ENCODE data around the gene ATP9B. TPM values are rescaled to one million over a fixed set of nuclear protein-coding genes. Genes with fewer than 3 reads are reported as not detected.

The ATP9B gene
- total RNA-seq, 1 donor from 2014 or later = 12.6 TPM

DNA sequence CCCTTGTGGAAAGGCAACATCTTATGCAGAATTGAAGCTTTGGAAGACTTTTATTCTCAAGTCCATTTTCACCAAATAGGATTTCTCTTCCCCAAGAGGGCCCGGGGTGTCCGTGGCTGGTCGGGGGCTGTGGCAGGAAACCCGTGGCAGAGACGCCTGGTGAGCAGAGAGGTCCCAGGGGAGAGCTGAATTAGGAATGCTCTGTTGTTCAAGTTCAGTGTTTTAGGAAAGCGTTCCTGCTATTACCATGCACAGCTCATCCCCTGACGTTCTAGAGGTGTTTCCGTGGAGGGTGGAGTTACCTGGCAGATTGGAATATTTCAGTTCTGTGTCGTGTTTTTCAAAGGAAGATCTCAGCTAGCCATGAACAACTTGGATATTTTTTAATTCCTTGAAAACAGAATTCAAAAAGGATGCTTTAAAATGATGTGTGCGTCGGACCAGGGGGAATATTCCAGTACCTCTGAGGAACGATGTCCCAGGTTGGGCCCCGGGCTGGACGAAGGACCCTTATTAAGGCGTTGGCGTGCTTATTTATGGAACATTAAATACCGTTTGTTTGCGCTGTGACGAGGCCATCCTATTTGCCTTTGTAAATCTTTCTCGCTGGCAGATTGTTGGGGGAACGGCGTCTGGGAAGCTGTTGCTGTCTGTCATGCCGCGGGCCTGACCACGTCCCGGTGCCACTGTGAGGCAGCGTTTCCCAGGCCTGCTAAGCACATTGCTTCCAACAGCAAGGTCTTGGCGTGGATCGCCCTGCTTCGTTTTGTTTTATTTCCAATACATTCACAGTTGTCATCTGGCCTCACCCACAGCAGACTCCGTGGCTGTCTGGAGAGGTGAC lies 334.8 kb downstream of the ATP9B start:
- no peaks in the 10 kb centered on the region for H3K36me3 ChIP-seq
- H3K27me3 ChIP-seq (ENCODE audit: low read depth) = no peaks in the 10 kb centered on the region
- intact Hi-C loops (cut with micrococcal nuclease) = no loop called here
- H3K9me3 ChIP-seq (replicated peaks) = no peaks in the 10 kb centered on the region
- H3K27ac ChIP-seq (replicated peaks) = peak overlapping the region; percentile 81
- peaks cover 60% of the 10 kb centered on the region for H3K4me1 ChIP-seq
- peak overlapping the region; percentile 33 for H3K4me3 ChIP-seq
- peak; percentile 9 for DNase-seq
- TF ChIP-seq, protein P1, sequence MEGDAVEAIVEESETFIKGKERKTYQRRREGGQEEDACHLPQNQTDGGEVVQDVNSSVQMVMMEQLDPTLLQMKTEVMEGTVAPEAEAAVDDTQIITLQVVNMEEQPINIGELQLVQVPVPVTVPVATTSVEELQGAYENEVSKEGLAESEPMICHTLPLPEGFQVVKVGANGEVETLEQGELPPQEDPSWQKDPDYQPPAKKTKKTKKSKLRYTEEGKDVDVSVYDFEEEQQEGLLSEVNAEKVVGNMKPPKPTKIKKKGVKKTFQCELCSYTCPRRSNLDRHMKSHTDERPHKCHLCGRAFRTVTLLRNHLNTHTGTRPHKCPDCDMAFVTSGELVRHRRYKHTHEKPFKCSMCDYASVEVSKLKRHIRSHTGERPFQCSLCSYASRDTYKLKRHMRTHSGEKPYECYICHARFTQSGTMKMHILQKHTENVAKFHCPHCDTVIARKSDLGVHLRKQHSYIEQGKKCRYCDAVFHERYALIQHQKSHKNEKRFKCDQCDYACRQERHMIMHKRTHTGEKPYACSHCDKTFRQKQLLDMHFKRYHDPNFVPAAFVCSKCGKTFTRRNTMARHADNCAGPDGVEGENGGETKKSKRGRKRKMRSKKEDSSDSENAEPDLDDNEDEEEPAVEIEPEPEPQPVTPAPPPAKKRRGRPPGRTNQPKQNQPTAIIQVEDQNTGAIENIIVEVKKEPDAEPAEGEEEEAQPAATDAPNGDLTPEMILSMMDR (IDR thresholded peaks at IDR 0.05; ENCODE audit: borderline replicate concordance) = no peak

DNA sequence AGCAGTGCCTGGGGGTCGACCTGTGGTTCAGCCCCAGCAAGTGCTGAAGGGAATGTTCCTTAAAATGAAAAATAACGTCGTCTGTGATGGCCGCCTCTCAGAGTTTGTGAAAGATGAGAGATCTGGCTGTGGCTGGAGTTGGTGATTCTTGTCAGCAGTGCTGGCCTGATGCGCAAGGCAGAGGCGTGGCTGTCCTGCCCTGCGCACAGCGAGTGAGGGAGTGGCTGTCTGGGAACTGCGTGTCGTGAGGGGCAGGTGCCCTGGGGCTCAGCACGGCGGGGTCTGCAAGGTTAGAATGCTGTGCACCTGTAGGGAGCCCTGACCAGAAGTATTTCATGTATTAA lies 335.3 kb downstream of the ATP9B start:
- H3K9me3 ChIP-seq (replicated peaks) = no peaks in the 10 kb centered on the region
- H3K27me3 ChIP-seq (ENCODE audit: low read depth) = no peaks in the 10 kb centered on the region
- intact Hi-C loops (cut with micrococcal nuclease) = no loop called here
- H3K27ac ChIP-seq (replicated peaks) = peak overlapping the region; percentile 81
- no peaks in the 10 kb centered on the region for H3K36me3 ChIP-seq
- H3K4me1 ChIP-seq = peaks cover 55% of the 10 kb centered on the region
- peak; percentile 15 for DNase-seq
- TF ChIP-seq, protein P1 (IDR thresholded peaks at IDR 0.05; ENCODE audit: borderline replicate concordance) = no peak
- H3K4me3 ChIP-seq = no peak overlapping the region

DNA sequence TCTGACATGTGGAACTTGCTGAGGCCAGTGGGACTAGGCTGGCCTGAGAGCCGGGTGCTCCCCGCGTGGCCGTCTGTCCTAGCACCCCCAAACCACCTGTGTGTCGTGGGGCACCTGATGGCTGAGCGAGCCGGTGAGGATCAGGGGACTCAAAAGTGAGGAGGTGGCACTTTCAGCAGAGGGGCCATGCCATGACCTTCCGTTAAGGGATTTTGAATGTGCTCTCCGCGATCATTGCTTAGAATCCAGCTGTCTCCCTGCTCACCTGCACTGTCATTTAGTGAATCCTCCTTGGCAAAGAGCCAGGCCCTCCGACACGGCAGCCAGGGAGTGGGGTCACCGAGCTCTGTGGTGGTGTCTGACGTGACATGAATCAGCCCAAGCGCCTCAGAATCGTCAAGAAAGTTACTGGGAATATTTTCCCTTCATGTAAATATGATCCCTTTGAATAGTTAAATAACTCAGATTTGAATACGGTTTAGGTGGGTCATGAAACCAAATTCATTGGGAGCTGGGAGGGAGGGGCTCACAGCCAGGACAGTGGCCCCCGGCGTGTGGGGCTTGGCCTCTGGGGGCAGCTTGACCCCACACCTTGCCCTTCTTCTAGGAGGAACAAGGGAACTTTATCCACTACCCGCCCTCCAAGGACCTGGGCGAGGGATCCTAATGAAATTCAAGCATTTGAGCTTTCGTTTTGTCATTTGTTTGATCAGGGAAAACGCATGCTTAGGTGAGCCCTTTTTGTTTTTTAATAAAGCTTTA lies 336.0 kb downstream of the ATP9B start:
- DNase-seq = peak; percentile 7

DNA sequence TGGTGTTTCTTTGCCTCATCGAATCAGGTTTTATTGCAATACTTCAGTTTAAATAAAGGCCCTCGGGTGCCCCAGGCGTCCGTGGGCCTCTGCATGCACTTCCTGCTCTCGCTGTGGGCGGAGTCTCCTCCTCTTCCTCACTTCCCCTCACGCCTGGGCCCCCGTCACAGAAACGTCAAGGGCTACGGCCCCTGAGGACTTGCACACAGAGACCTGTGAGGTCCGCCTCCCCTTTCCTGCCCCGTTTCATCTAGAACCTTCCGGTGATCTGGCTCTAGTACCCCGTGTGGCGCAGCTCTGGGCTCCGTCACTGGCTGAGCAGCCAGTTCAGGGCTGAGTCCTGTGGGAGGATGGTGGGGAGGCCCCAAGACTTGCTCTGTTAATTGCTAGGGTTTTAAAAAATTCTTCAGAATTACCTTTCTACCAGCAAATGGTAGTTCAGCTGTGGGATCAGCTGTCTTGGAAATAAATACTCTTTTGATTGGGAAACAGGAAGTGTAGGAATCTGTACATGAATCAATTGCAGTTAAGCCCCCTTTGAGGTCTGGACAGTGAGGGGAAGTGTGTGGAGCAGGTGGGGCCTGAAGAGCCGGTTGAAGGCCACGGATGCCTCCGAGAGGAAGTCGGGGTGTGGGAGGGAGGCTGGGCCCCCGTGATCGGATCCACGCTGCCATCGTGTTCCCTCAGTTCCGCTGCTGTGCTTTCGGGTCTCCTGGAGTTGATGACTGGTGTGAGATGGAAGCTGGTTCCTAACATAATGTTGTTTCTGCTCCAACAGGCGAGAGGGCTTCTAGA lies 336.8 kb downstream of the ATP9B start:
- intact Hi-C loops (cut with micrococcal nuclease) = no loop called here
- peaks cover 46% of the 10 kb centered on the region for H3K4me1 ChIP-seq
- no peaks in the 10 kb centered on the region for H3K9me3 ChIP-seq (replicated peaks)
- H3K4me3 ChIP-seq = peak overlapping the region; percentile 43
- peak overlapping the region; percentile 66 for H3K27ac ChIP-seq (replicated peaks)
- DNase-seq = peak; percentile 54
- H3K27me3 ChIP-seq (ENCODE audit: low read depth) = no peaks in the 10 kb centered on the region
- peaks cover 7% of the 10 kb centered on the region for H3K36me3 ChIP-seq
- TF ChIP-seq, protein P1 (IDR thresholded peaks at IDR 0.05; ENCODE audit: borderline replicate concordance) = no peak

More for the DNA sequence above, 336.0 kb downstream of the ATP9B start:
- H3K4me3 ChIP-seq = peak overlapping the region; percentile 43
- H3K27ac ChIP-seq (replicated peaks) = peak overlapping the region; percentile 81
- H3K27me3 ChIP-seq (ENCODE audit: low read depth) = no peaks in the 10 kb centered on the region
- intact Hi-C loops (cut with micrococcal nuclease) = no loop called here
- H3K4me1 ChIP-seq = peaks cover 49% of the 10 kb centered on the region
- no peaks in the 10 kb centered on the region for H3K9me3 ChIP-seq (replicated peaks)
- H3K36me3 ChIP-seq = no peaks in the 10 kb centered on the region
- TF ChIP-seq, protein P1 (IDR thresholded peaks at IDR 0.05; ENCODE audit: borderline replicate concordance) = no peak

DNA sequence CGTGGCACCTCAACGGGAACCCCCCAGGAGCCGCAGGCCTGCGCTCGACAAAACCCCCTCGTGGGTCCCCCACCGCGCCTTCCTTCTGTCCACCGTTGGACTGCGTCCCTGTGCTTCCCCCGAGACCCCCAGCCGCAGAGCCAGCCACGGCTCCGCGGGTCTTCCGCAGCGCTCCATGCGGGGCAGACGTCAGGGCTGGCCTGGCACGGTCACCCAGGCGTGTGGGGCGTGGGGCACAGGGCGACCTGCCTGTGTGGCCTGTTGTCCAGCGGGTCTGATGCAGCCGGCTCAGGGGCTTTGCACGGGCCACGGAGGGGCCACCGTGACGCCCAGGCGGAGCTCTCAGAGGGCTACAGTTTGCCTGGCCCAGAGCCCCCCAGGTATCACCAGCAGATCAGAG lies 337.5 kb downstream of the ATP9B start:
- peak overlapping the region; percentile 66 for H3K27ac ChIP-seq (replicated peaks)
- peaks cover 38% of the 10 kb centered on the region for H3K4me1 ChIP-seq
- H3K27me3 ChIP-seq (ENCODE audit: low read depth) = no peaks in the 10 kb centered on the region
- TF ChIP-seq, protein P1 (IDR thresholded peaks at IDR 0.05; ENCODE audit: borderline replicate concordance) = no peak
- intact Hi-C loops (cut with micrococcal nuclease) = no loop called here
- H3K36me3 ChIP-seq = peaks cover 14% of the 10 kb centered on the region
- H3K4me3 ChIP-seq = no peak overlapping the region
- no peaks in the 10 kb centered on the region for H3K9me3 ChIP-seq (replicated peaks)
- peak; percentile 13 for DNase-seq

Measured in left ventricle myocardium inferior (tissue), 1 donor.